CD14-positive monocyte (primary cell): ENCODE data around the gene LIN37. TPM values are rescaled to one million over a fixed set of nuclear protein-coding genes. Genes with fewer than 3 reads are reported as not detected.

Source experiments
- DNase-seq, 3 donors: peaks; one replicate each; pipeline ENCODE4 v3.0.0-alpha.2; 2011 to 2022
- H2AFZ ChIP-seq: 2 replicates; pipeline ENCODE4 v1.6.0; 2012; ENCODE audit warnings: mild to moderate bottlenecking, low read depth, low read length, inconsistent platforms; ENCODE audit not compliant: insufficient read depth, poor library complexity, severe bottlenecking
- H3K27ac ChIP-seq, 2 donors: 1 replicate in 1 of 2; 2 replicates in 1 of 2; pipeline ENCODE4 v1.5.1; 2012 to 2013; ENCODE audit warnings: low read length in 2 of 2, control low read depth in 1 of 2, inconsistent platforms in 1 of 2, low read depth in 1 of 2, mild to moderate bottlenecking in 1 of 2
- H3K27me3 ChIP-seq, 2 donors: one replicate each; pipeline versions ENCODE4 v1.6.0 to v1.6.1; 2011 to 2013; ENCODE audit warnings: low read length in 2 of 2; ENCODE audit not compliant: control insufficient read depth in 2 of 2, insufficient read depth in 2 of 2
- H3K36me3 ChIP-seq, 2 donors: replicated peaks in 1 of 2; 1 replicate in 1 of 2; 2 replicates in 1 of 2; pipeline versions ENCODE4 v1.5.1 to v1.6.1; 2012 to 2013; ENCODE audit warnings: low read length in 2 of 2, control low read depth in 1 of 2, inconsistent platforms in 1 of 2, mild to moderate bottlenecking in 1 of 2; ENCODE audit not compliant: insufficient read depth in 2 of 2, control insufficient read depth in 1 of 2
- H3K4me1 ChIP-seq, 2 donors: 1 replicate in 1 of 2; 2 replicates in 1 of 2; pipeline versions ENCODE4 v1.5.1 to v1.6.1; 2012 to 2013; ENCODE audit warnings: low read length in 2 of 2, control low read depth in 1 of 2, inconsistent platforms in 1 of 2, mild to moderate bottlenecking in 1 of 2, moderate library complexity in 1 of 2; ENCODE audit not compliant: insufficient read depth in 2 of 2, control insufficient read depth in 1 of 2
- H3K4me2 ChIP-seq: replicated peaks from 2 replicates; pipeline ENCODE3; 2012; ENCODE audit warnings: low read length, moderate library complexity, mild to moderate bottlenecking; ENCODE audit not compliant: poor library complexity, severe bottlenecking; ENCODE audit errors: extremely low read depth
- H3K4me3 ChIP-seq, 3 experiments: fragments of 200-600 bp in 1 of 3; sonication (generic) in 1 of 3; replicated peaks in 1 of 3; 1 replicate in 2 of 3; 2 replicates in 1 of 3; pipeline ENCODE4 v1.5.1; 2011 to 2013; ENCODE audit warnings: low read length in 3 of 3, mild to moderate bottlenecking in 3 of 3, control low read depth in 2 of 3, low read depth in 2 of 3, inconsistent platforms in 1 of 3, moderate library complexity in 1 of 3
- H3K79me2 ChIP-seq: 2 replicates; pipeline ENCODE4 v1.6.0; 2012; ENCODE audit warnings: mild to moderate bottlenecking, control low read depth, inconsistent platforms, low read length, moderate library complexity; ENCODE audit not compliant: insufficient read depth
- H3K9ac ChIP-seq: 2 replicates; pipeline ENCODE4 v1.6.0; 2017; ENCODE audit warnings: low read length, mild to moderate bottlenecking; ENCODE audit not compliant: insufficient read depth, poor library complexity, severe bottlenecking
- H3K9me3 ChIP-seq, 2 donors: replicated peaks in 1 of 2; 1 replicate in 1 of 2; 2 replicates in 1 of 2; pipeline versions ENCODE4 v1.5.1 to v1.6.1; 2012 to 2013; ENCODE audit warnings: low read length in 2 of 2, control low read depth in 1 of 2; ENCODE audit not compliant: control insufficient read depth in 1 of 2, insufficient read depth in 1 of 2
- H4K20me1 ChIP-seq: 2 replicates; pipeline ENCODE4 v1.6.0; 2012; ENCODE audit warnings: mild to moderate bottlenecking, low read length, control low read depth, moderate library complexity; ENCODE audit not compliant: insufficient read depth
- H3K27ac Mint-ChIP-seq, 7 donors: one replicate each; pipeline ENCODE4 v1.8.0; 2020; ENCODE audit warnings: mild to moderate bottlenecking in 7 of 7, mixed read lengths in 7 of 7, moderate library complexity in 6 of 7, inconsistent platforms in 2 of 7
- H3K27me3 Mint-ChIP-seq, 3 donors: one replicate each; pipeline ENCODE4 v1.8.0; 2021 to 2022; ENCODE audit warnings: low read depth in 3 of 3, mild to moderate bottlenecking in 3 of 3, mixed read lengths in 3 of 3, moderate library complexity in 3 of 3, inconsistent platforms in 1 of 3
- H3K36me3 Mint-ChIP-seq, 2 donors: one replicate each; pipeline ENCODE4 v1.8.0; 2020; ENCODE audit warnings: mixed read lengths in 2 of 2, inconsistent platforms in 1 of 2, mild to moderate bottlenecking in 1 of 2
- H3K4me1 Mint-ChIP-seq: one replicate; pipeline ENCODE4 v1.8.0; 2020; ENCODE audit warnings: mild to moderate bottlenecking, mixed read lengths
- H3K4me3 Mint-ChIP-seq, 2 donors: one replicate each; pipeline ENCODE4 v1.8.0; 2020; ENCODE audit warnings: mild to moderate bottlenecking in 2 of 2, mixed read lengths in 2 of 2, moderate library complexity in 1 of 2
- H3K9me3 Mint-ChIP-seq, 7 donors: one replicate each; pipeline ENCODE4 v1.8.0; 2020 to 2022; ENCODE audit warnings: mixed read lengths in 7 of 7, mild to moderate bottlenecking in 6 of 7, moderate library complexity in 6 of 7, inconsistent platforms in 2 of 7
- WGBS: methylation state at CpG from one replicate; pipeline ENCODE4 v1.1.5; 2013; ENCODE audit warnings: missing lambda C conversion rate; ENCODE audit not compliant: insufficient coverage; 5-methylcytosine and 5-hydroxymethylcytosine counted together
- intact Hi-C, 2 donors: fragments of 100-400 bp; cut with micrococcal nuclease; formaldehyde crosslinking; loops; one replicate each; pipeline versions ENCODE4 v1.15.0 to v1.15.1; 2023
- polyA plus RNA-seq, 3 donors: library from polyadenylated mRNA; depleted of rRNA in 1 of 3; unstranded in 2 of 3; stranded (reverse) in 1 of 3; fragments of 300-500 nt in 2 of 3; fragments of >200 nt in 1 of 3; fragmentation: Illumina TruSeq in 2 of 3; gene quantifications; 1 replicate in 2 of 3; 2 replicates in 1 of 3; pipeline ENCODE4 v1.2.3, GENCODE V29; 2012 to 2021
- TF ChIP-seq, protein P1 (sequence below): fragments of 200-600 bp; IDR thresholded peaks from one replicate; pipeline ENCODE4 v1.8.0; 2022; ENCODE audit warnings: antibody characterized with exemption, mild to moderate bottlenecking

Gene LIN37
- polyA plus RNA-seq, 3 donors: 5.6 to 28.6 (median 7.2) TPM

DNA sequence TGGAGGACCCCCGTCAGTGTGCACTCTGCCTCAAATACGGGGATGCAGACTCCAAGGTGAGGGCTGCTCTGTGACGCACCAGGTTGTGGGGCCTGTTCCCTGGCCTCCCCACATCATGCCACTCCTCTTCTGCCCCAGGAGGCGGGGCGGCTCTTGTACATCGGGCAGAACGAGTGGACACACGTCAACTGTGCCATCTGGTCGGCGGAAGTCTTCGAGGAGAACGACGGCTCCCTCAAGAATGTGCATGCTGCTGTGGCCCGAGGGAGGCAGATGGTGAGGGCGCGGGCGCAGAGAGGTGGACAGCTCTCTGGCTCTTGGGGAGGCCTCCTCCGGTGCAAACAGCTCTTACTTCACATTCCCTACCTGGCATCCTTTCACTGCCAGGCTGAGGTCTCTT is 19.4 kb upstream of the LIN37 start:
- Histone ChIP-seq H3K36me3 (peaks cover 96 to 100% of the 10 kb centered on the region in 2 donors), H2AFZ (no peak overlapping the region), H3K27ac (no peak overlapping the region), H3K9me3 (no peaks in the 10 kb centered on the region), H3K4me1 (no peaks in the 10 kb centered on the region), H4K20me1 (peaks cover 53% of the 10 kb centered on the region), H3K4me2 (no peak overlapping the region), H3K4me3 (no peak overlapping the region), H3K27me3 (no peaks in the 10 kb centered on the region), H3K9ac (no peak overlapping the region), H3K79me2 (no peaks in the 10 kb centered on the region)
- TF ChIP-seq, protein P1, sequence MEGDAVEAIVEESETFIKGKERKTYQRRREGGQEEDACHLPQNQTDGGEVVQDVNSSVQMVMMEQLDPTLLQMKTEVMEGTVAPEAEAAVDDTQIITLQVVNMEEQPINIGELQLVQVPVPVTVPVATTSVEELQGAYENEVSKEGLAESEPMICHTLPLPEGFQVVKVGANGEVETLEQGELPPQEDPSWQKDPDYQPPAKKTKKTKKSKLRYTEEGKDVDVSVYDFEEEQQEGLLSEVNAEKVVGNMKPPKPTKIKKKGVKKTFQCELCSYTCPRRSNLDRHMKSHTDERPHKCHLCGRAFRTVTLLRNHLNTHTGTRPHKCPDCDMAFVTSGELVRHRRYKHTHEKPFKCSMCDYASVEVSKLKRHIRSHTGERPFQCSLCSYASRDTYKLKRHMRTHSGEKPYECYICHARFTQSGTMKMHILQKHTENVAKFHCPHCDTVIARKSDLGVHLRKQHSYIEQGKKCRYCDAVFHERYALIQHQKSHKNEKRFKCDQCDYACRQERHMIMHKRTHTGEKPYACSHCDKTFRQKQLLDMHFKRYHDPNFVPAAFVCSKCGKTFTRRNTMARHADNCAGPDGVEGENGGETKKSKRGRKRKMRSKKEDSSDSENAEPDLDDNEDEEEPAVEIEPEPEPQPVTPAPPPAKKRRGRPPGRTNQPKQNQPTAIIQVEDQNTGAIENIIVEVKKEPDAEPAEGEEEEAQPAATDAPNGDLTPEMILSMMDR: no peak
- Mint-ChIP-seq H3K27ac (no peak overlapping the region), H3K27me3 (peaks cover 0 to 3% (median 2%) of the 10 kb centered on the region in 3 donors), H3K4me1 (no peaks in the 10 kb centered on the region), H3K4me3 (no peak overlapping the region), H3K9me3 (no peaks in the 10 kb centered on the region), H3K36me3 (peaks cover 81 to 97% of the 10 kb centered on the region in 2 donors)
- no peak for DNase-seq
- 98% methylated on average over 15 of the region's 18 CpGs for WGBS
- intact Hi-C loops: no loop called here

DNA sequence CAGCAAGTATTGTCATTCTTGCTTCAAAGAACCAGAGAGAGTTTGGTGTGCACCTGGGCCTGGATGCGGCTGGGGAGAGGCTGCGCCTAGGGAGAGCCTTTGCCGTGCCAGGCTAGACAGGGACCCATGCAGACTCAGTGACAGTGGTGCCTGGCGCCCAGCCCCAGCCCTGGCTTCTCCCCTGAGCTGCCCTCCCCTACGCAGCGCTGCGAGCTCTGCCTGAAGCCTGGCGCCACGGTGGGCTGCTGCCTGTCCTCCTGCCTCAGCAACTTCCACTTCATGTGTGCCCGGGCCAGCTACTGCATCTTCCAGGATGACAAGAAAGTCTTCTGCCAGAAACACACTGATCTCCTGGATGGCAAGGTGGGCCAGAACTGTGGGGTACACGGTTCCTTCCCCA is 18.6 kb upstream of the LIN37 start:
- H3K4me2 ChIP-seq: no peak overlapping the region
- Mint-ChIP-seq H3K36me3 (peaks cover 81 to 97% of the 10 kb centered on the region in 2 donors), H3K9me3 (no peaks in the 10 kb centered on the region), H3K27ac (peak overlapping the region in 1 of 7 donors; percentile 60), H3K27me3 (peaks cover 0 to 3% (median 2%) of the 10 kb centered on the region in 3 donors), H3K4me1 (no peaks in the 10 kb centered on the region), H3K4me3 (no peak overlapping the region)
- no peak overlapping the region for H3K9ac ChIP-seq
- no peak overlapping the region for H3K27ac ChIP-seq
- TF ChIP-seq, protein P1: no peak
- no peak overlapping the region for H2AFZ ChIP-seq
- no peaks in the 10 kb centered on the region for H3K79me2 ChIP-seq
- no peaks in the 10 kb centered on the region for H3K27me3 ChIP-seq
- intact Hi-C loops: no loop called here
- H4K20me1 ChIP-seq: peaks cover 60% of the 10 kb centered on the region
- H3K4me3 ChIP-seq: no peak overlapping the region
- no peak for DNase-seq
- H3K36me3 ChIP-seq: peaks cover 96 to 100% of the 10 kb centered on the region in 2 donors
- no peaks in the 10 kb centered on the region for H3K4me1 ChIP-seq
- WGBS: 88% methylated on average over 11 of the region's 11 CpGs
- no peaks in the 10 kb centered on the region for H3K9me3 ChIP-seq
